HL-60 (cell line): ENCODE measurements around the gene SCN2A.

Source experiments
- DNase-seq, 2 experiments: peaks; one replicate each; pipeline ENCODE4 v3.0.0-alpha.2; 2010 to 2020; ENCODE audit warnings: low read depth in 1 of 2, low spot score in 1 of 2
- H3K27ac ChIP-seq: fragments of 250-450 bp; sonication (Bioruptor Pico); replicated peaks from 2 replicates; pipeline ENCODE4 v1.5.1; 2020; ENCODE audit warnings: mild to moderate bottlenecking, moderate library complexity
- H3K27me3 ChIP-seq: fragments of 250-450 bp; sonication (Bioruptor Pico); 2 replicates; pipeline ENCODE4 v1.5.1; 2021; ENCODE audit warnings: mild to moderate bottlenecking, moderate library complexity; ENCODE audit not compliant: insufficient read depth, poor library complexity, severe bottlenecking
- H3K4me3 ChIP-seq: replicated peaks from 2 replicates; pipeline ENCODE4 v1.5.1; 2011; ENCODE audit warnings: mild to moderate bottlenecking, control low read depth, low read length; ENCODE audit not compliant: insufficient read depth
- GABPA ChIP-seq: IDR thresholded peaks from 2 replicates; pipeline ENCODE4 v1.6.1; 2012; ENCODE audit warnings: low read depth
- POLR2AphosphoS5 ChIP-seq: IDR thresholded peaks from 2 replicates; pipeline ENCODE4 v1.6.1; 2012; ENCODE audit warnings: low read depth
- SPI1 ChIP-seq: IDR thresholded peaks from 2 replicates; pipeline ENCODE4 v1.6.1; 2012; ENCODE audit warnings: low read depth, mild to moderate bottlenecking, borderline replicate concordance
- TF ChIP-seq, protein P1 (sequence below): IDR thresholded peaks from one replicate; pipeline ENCODE4 v1.5.1; 2011; ENCODE audit warnings: low read length, control low read depth, inconsistent platforms; ENCODE audit not compliant: insufficient read depth
- TF ChIP-seq, protein P2 (sequence below): IDR thresholded peaks from 2 replicates; pipeline ENCODE4 v1.6.1; 2012; ENCODE audit warnings: low read depth; ENCODE audit not compliant: insufficient replicate concordance

Gene SCN2A

DNA sequence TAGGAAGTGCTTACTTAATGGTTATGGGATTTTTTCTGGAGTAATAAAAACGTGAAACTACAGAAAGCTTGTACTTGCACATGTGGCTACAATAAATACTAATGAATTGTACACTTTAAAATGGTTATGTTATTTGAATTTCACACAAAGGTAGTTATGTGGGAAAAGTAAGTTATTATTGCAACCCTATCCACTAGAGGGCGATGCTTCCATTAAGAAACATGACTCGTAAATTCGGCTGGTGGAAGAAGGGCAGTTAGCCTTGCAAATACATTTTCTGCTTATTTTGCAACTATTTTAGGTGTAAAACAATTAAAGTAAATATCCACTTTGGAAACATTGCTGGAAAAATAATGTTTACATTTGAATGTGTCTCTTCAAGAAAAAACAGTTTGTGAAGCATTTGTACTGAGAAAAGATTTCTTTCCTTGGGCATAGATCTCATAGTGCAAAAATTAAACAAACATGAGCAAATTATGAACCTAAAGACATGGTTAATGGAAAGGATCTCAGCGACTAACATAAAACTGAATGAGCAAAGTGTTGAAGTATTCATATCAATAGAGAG is 162.2 kb downstream of the SCN2A start:
- Histone ChIP-seq H3K27me3 (no peaks in the 10 kb centered on the region), H3K27ac (no peak overlapping the region), H3K4me3 (no peak overlapping the region)
- TF ChIP-seq, protein P1, sequence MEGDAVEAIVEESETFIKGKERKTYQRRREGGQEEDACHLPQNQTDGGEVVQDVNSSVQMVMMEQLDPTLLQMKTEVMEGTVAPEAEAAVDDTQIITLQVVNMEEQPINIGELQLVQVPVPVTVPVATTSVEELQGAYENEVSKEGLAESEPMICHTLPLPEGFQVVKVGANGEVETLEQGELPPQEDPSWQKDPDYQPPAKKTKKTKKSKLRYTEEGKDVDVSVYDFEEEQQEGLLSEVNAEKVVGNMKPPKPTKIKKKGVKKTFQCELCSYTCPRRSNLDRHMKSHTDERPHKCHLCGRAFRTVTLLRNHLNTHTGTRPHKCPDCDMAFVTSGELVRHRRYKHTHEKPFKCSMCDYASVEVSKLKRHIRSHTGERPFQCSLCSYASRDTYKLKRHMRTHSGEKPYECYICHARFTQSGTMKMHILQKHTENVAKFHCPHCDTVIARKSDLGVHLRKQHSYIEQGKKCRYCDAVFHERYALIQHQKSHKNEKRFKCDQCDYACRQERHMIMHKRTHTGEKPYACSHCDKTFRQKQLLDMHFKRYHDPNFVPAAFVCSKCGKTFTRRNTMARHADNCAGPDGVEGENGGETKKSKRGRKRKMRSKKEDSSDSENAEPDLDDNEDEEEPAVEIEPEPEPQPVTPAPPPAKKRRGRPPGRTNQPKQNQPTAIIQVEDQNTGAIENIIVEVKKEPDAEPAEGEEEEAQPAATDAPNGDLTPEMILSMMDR, result peak; percentile 58
- TF ChIP-seq, protein P2, sequence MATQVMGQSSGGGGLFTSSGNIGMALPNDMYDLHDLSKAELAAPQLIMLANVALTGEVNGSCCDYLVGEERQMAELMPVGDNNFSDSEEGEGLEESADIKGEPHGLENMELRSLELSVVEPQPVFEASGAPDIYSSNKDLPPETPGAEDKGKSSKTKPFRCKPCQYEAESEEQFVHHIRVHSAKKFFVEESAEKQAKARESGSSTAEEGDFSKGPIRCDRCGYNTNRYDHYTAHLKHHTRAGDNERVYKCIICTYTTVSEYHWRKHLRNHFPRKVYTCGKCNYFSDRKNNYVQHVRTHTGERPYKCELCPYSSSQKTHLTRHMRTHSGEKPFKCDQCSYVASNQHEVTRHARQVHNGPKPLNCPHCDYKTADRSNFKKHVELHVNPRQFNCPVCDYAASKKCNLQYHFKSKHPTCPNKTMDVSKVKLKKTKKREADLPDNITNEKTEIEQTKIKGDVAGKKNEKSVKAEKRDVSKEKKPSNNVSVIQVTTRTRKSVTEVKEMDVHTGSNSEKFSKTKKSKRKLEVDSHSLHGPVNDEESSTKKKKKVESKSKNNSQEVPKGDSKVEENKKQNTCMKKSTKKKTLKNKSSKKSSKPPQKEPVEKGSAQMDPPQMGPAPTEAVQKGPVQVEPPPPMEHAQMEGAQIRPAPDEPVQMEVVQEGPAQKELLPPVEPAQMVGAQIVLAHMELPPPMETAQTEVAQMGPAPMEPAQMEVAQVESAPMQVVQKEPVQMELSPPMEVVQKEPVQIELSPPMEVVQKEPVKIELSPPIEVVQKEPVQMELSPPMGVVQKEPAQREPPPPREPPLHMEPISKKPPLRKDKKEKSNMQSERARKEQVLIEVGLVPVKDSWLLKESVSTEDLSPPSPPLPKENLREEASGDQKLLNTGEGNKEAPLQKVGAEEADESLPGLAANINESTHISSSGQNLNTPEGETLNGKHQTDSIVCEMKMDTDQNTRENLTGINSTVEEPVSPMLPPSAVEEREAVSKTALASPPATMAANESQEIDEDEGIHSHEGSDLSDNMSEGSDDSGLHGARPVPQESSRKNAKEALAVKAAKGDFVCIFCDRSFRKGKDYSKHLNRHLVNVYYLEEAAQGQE, result no peak
- peak; percentile 10 to 30 for DNase-seq

DNA sequence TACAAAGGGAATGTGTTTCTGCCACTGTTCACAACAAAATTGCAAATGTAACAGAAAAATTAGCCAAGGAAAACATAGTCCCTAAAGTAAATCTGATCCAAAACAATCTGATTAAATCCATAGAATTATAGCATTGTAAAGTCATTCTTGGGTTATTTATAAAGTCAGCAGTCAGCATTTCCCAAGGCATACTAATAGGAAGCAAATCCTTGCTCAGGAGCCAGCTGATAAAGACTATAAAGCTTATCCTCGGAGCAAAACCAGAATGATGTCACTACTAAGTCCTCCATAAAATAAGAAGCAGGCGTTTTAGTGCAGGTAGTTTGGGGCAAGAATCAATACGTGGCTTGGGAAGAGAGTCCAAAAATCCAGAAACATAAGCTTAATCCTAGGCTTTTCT is 162.9 kb downstream of the SCN2A start:
- H3K27me3 ChIP-seq, result no peaks in the 10 kb centered on the region
- no peak overlapping the region for H3K4me3 ChIP-seq
- no peak for TF ChIP-seq GABPA
- TF ChIP-seq POLR2AphosphoS5, result no peak
- TF ChIP-seq, protein P1, result no peak
- TF ChIP-seq, protein P2, result no peak
- no peak for TF ChIP-seq SPI1
- DNase-seq, result no peak
- no peak overlapping the region for H3K27ac ChIP-seq

DNA sequence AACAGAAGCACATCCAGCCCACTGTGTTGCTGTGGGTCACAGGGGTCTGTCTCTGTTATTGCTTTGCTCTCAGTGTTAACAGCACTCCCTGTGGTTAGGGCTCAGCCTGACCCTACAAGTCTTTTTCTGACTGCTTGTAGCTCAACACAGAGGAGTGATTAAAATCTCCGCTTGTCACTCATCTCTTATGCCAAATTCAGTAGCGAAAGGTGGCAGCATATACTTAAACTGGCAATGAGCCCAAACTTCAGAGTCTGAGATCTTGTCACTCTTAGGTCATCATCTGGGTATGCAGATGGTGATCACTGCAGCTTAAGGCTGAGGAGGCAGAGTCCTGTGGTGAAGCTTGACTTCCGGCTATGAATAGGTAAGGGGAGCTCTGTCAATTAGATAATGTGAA is 167.0 kb downstream of the SCN2A start:
- no peak overlapping the region for H3K27ac ChIP-seq
- no peaks in the 10 kb centered on the region for H3K27me3 ChIP-seq
- no peak overlapping the region for H3K4me3 ChIP-seq
- TF ChIP-seq, protein P2, result no peak
- TF ChIP-seq POLR2AphosphoS5 (no peak), GABPA (no peak), SPI1 (no peak)
- TF ChIP-seq, protein P1, result no peak
- DNase-seq, result no peak
